NCI-H526 (cell line): ENCODE results near the gene TMEM130.

Experiments
- DNase-seq, 2 experiments: peaks; one replicate each; lab custom pipeline; 2025; lab: John Stamatoyannopoulos, UW

Gene TMEM130

DNA sequence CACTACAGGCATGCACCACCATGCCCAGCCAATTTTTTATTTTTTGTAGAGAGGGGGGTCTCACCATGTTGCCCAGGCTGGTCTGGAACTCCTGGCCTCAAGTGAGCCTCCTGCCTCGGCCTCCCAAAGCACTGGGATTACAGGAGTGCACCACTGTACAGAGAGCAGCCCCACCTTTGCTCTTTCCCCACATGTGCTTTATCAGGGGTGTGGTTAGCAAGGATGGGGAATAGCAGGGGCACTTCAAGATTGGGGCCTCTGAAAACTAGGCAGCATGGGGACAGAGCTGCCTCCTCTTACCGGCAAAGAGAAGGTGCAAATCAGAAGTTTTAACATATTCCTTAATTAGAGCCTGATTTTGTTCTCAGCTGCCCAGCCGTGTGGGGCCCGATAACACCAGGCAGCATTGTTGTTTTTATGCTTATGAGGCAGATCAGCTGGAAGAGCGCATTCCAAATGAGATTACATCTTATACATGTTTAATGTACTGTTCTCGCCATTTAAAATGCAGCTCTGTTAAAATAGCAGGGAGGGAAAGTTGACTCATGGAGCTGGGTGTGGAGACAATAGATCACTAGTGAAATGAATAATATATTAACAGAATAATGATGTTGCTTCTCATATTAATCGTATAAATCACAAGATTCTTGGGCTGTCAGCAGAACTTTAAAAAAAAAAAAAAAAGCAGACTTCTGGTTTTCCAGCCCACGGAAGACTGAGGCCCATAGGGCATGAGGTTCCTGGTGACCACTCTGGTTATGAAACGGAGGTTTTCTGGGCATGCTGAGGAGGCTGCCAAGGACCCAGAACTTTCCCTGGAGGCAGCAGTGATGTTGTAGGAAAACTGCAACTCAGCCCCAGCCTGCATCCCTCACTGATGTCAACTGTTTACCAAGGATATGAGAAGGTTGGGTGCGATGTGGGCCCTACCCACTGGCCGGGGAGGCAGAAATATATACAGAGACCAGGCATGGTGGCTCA lies 62.5 kb downstream of the TMEM130 start:
- no peak for DNase-seq

DNA sequence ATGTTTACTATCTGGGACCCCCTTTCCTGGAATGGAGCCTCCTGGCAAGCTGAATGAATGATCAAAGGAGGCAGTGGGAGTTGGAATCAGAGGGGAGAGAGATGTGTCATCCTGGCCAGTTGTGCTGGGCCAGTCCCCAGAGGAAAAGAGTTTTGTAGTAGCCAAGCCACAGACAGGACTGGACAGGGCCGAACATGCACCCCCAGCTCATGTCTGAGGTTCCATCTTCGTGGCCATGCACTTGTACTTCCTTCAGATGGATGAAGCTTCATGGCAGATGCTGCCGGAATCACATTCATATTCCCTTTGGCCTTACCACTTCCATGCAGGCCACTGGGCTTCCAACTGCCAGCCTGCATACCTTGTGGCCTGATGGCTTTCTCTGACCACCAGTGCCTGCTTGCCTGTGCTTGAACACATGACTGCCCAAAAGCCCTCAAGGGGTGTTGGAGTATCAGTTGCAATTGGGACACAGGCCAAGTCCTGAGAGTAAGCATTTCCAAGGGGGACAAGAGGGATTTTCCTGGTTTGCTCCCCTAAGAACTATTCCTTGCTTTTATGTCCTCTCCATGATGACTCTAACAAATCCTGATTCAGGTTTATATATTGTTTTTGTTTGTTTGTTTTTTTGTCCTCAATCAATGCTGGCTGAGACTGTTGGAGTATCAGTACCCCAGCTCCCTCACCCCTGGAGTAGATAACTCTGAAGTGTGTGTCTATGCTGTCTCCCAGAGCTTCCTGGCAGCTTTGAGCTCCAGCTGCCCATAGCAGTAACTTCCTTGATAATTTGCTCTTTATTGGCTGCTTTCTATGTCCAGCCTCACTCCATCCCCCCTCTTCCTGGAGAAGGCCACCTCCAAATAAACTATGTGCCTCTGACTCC lies 63.6 kb downstream of the TMEM130 start:
- no peak for DNase-seq

DNA sequence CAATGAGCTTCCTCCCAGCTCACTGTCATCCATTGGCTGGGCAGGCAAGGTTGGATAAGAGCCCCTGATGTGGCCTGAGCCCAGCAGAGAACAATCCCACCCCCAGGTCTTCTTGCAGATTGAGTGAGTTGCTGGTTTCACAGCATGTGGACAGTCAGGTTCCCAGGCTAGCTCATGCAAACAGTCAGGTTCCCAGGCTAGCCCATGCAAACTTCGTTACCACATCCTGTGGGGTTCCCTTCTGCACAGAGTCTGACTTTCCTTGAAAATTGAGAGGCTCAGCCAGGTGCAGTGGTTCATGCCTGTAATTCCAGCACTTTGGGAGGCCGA lies 67.1 kb downstream of the TMEM130 start:
- no peak for DNase-seq

- DNase-seq, result no peak
These were observed 67.6 kb downstream of the TMEM130 start for GRCh38 chr7:98802088-98802780.

- DNase-seq, result no peak
These were observed 68.8 kb downstream of the TMEM130 start for GRCh38 chr7:98800996-98801395.

GRCh38 chr7:98797150-98797549 lies 72.7 kb downstream of the TMEM130 start:
- no peak for DNase-seq
